IMR-90 (cell line): ENCODE results near the gene RASD2. TPM values are rescaled to one million over a fixed set of nuclear protein-coding genes. Genes with fewer than 3 reads are reported as not detected.
A peak's percentile ranks its signal among the peaks of the same experiment; 100 is the strongest.

ENCODE experiments used
- ATAC-seq: fragments of 200-7000 bp; cut with Tn5 transposase; 2 replicates; pipeline ENCODE4 v1.9.1; 2020; ENCODE audit warnings: low read depth, mild to moderate bottlenecking, moderate library complexity
- BruUV-seq: library from RNA; stranded (reverse); fragments of 400-500 nt; replicated peaks from 2 replicates; lab custom pipeline; 2021; lab: Mats Ljungman, UMichigan
- CTCF ChIA-PET: fragments of 300-600 bp; formaldehyde crosslinking; extraction: SDS; loops from one replicate; lab custom pipeline; 2021; ENCODE audit warnings: antibody characterized with exemption; lab: Yijun Ruan, JAX
- POLR2A ChIA-PET: fragments of 300-600 bp; sonication (Branson Sonifier 250); formaldehyde crosslinking; loops from one replicate; lab custom pipeline; 2022; ENCODE audit warnings: antibody characterized with exemption; ENCODE audit not compliant: unreplicated experiment; lab: Charles Lee
- DNase-seq: peaks from one replicate; pipeline ENCODE4 v3.0.0; 2013
- H2AFZ ChIP-seq: replicated peaks from 2 replicates; pipeline ENCODE3; 2013; ENCODE audit warnings: low read length, mild to moderate bottlenecking; ENCODE audit not compliant: poor library complexity
- H2AK5ac ChIP-seq: 2 replicates; pipeline ENCODE4 v1.6.1; 2013; ENCODE audit warnings: low read depth, low read length, inconsistent platforms
- H2AK9ac ChIP-seq: replicated peaks from 2 replicates; pipeline ENCODE3; 2013; ENCODE audit warnings: mild to moderate bottlenecking, low read depth, low read length, moderate library complexity; ENCODE audit not compliant: poor library complexity
- H2BK120ac ChIP-seq: 2 replicates; pipeline ENCODE4 v1.6.1; 2013; ENCODE audit warnings: low read depth, low read length, inconsistent platforms
- H2BK15ac ChIP-seq: 3 replicates; pipeline ENCODE4 v1.6.1; 2013; ENCODE audit warnings: low read depth, low read length, inconsistent platforms
- H2BK20ac ChIP-seq: 2 replicates; pipeline ENCODE4 v1.6.1; 2013; ENCODE audit warnings: low read depth, mild to moderate bottlenecking, inconsistent platforms, low read length, moderate library complexity
- H2BK5ac ChIP-seq: 2 replicates; pipeline ENCODE4 v1.6.1; 2013; ENCODE audit warnings: mild to moderate bottlenecking, low read depth, low read length, inconsistent platforms; ENCODE audit not compliant: poor library complexity, severe bottlenecking
- H3K14ac ChIP-seq: replicated peaks from 2 replicates; pipeline ENCODE4 v1.6.1; 2013; ENCODE audit warnings: low read depth, low read length, inconsistent platforms
- H3K18ac ChIP-seq: 2 replicates; pipeline ENCODE4 v1.6.1; 2013; ENCODE audit warnings: low read depth, low read length, control low read depth
- H3K23ac ChIP-seq: 2 replicates; pipeline ENCODE4 v1.6.1; 2013; ENCODE audit warnings: low read depth, low read length, inconsistent platforms
- H3K27ac ChIP-seq: 2 replicates; pipeline ENCODE4 v1.5.1; 2013; ENCODE audit warnings: mild to moderate bottlenecking, control low read depth, low read length; ENCODE audit not compliant: insufficient read depth
- H3K27me3 ChIP-seq: 2 replicates; pipeline ENCODE4 v1.6.1; 2013; ENCODE audit warnings: low read length; ENCODE audit not compliant: control insufficient read depth, insufficient read depth
- H3K36me3 ChIP-seq: 2 replicates; pipeline ENCODE4 v1.6.1; 2013; ENCODE audit warnings: low read length, mixed read lengths; ENCODE audit not compliant: control insufficient read depth, insufficient read depth
- H3K4ac ChIP-seq: 2 replicates; pipeline ENCODE4 v1.6.1; 2013; ENCODE audit warnings: low read depth, low read length, inconsistent platforms
- H3K4me1 ChIP-seq: 2 replicates; pipeline ENCODE4 v1.6.1; 2013; ENCODE audit warnings: low read length, mixed read lengths; ENCODE audit not compliant: control insufficient read depth, insufficient read depth
- H3K4me2 ChIP-seq: 2 replicates; pipeline ENCODE4 v1.6.1; 2013; ENCODE audit warnings: low read depth, mild to moderate bottlenecking, control low read depth, low read length, moderate library complexity
- H3K4me3 ChIP-seq: 2 replicates; pipeline ENCODE4 v1.5.1; 2013; ENCODE audit warnings: low read depth, mild to moderate bottlenecking, control low read depth, low read length, moderate library complexity; ENCODE audit not compliant: insufficient read depth
- H3K56ac ChIP-seq: 2 replicates; pipeline ENCODE4 v1.6.1; 2013; ENCODE audit warnings: low read length, inconsistent platforms; ENCODE audit not compliant: insufficient read depth; ENCODE audit errors: extremely low read depth
- H3K79me1 ChIP-seq, 2 experiments: 2 replicates each; pipeline ENCODE4 v1.6.1; 2013; ENCODE audit warnings: low read length in 2 of 2, inconsistent platforms in 1 of 2, low read depth in 1 of 2
- H3K9ac ChIP-seq: 2 replicates; pipeline ENCODE4 v1.6.1; 2013; ENCODE audit warnings: low read depth, low read length, control low read depth
- H3K9me1 ChIP-seq: 2 replicates; pipeline ENCODE4 v1.6.1; 2013; ENCODE audit warnings: low read length, inconsistent platforms; ENCODE audit not compliant: insufficient read depth
- H3K9me3 ChIP-seq: 2 replicates; pipeline ENCODE4 v1.6.1; 2013; ENCODE audit warnings: low read length; ENCODE audit not compliant: control insufficient read depth, insufficient read depth
- H4K20me1 ChIP-seq: 2 replicates; pipeline ENCODE4 v1.6.1; 2013; ENCODE audit warnings: low read length, inconsistent platforms; ENCODE audit not compliant: insufficient read depth
- H4K5ac ChIP-seq: 2 replicates; pipeline ENCODE4 v1.6.1; 2013; ENCODE audit warnings: mild to moderate bottlenecking, low read depth, low read length, control low read depth
- H4K8ac ChIP-seq, 2 experiments: 2 replicates each; pipeline ENCODE4 v1.6.1; 2013; ENCODE audit warnings: low read depth in 2 of 2, low read length in 2 of 2, control low read depth in 1 of 2, inconsistent platforms in 1 of 2
- H4K91ac ChIP-seq: 2 replicates; pipeline ENCODE4 v1.6.1; 2013; ENCODE audit warnings: low read depth, low read length, inconsistent platforms; ENCODE audit not compliant: insufficient read depth
- BHLHE40 ChIP-seq: fragments of 150-350 bp; IDR thresholded peaks from 2 replicates; pipeline ENCODE4 v1.6.1; 2016; ENCODE audit warnings: mild to moderate bottlenecking, low read depth, low read length
- CEBPB ChIP-seq: IDR thresholded peaks from 2 replicates; pipeline ENCODE4 v1.6.1; 2012; ENCODE audit warnings: low read depth, low read length, improper control_type of control experiment
- CHD1 ChIP-seq: IDR thresholded peaks from 2 replicates; pipeline ENCODE4 v1.6.1; 2012; ENCODE audit warnings: low read depth, low read length, improper control_type of control experiment
- FOS ChIP-seq: fragments of 150-350 bp; IDR thresholded peaks from 2 replicates; pipeline ENCODE4 v1.6.1; 2016; ENCODE audit warnings: low read depth, low read length
- MAFK ChIP-seq: IDR thresholded peaks from 2 replicates; pipeline ENCODE4 v1.6.1; 2012; ENCODE audit warnings: low read depth, low read length, improper control_type of control experiment
- MAZ ChIP-seq: IDR thresholded peaks from 2 replicates; pipeline ENCODE4 v1.6.1; 2012; ENCODE audit warnings: low read depth, mild to moderate bottlenecking, low read length, improper control_type of control experiment, moderate library complexity, borderline replicate concordance
- MXI1 ChIP-seq: IDR thresholded peaks from 2 replicates; pipeline ENCODE4 v1.6.1; 2012; ENCODE audit warnings: low read depth, mild to moderate bottlenecking, low read length, moderate library complexity, borderline replicate concordance
- NFE2L2 ChIP-seq: fragments of 150-350 bp; IDR thresholded peaks from 2 replicates; pipeline ENCODE4 v1.6.1; 2016; ENCODE audit warnings: low read depth, mild to moderate bottlenecking, low read length
- POLR2A ChIP-seq: IDR thresholded peaks from 2 replicates; pipeline ENCODE4 v1.6.1; 2012; ENCODE audit warnings: mild to moderate bottlenecking, low read depth, low read length
- RAD21 ChIP-seq: IDR thresholded peaks from 2 replicates; pipeline ENCODE4 v1.6.1; 2012; ENCODE audit warnings: low read length, improper control_type of control experiment
- RCOR1 ChIP-seq: IDR thresholded peaks from 2 replicates; pipeline ENCODE4 v1.6.1; 2012; ENCODE audit warnings: mild to moderate bottlenecking, low read length, improper control_type of control experiment; ENCODE audit not compliant: insufficient replicate concordance
- RFX5 ChIP-seq: IDR thresholded peaks from 2 replicates; pipeline ENCODE4 v1.8.0; 2012; ENCODE audit warnings: low read depth, mild to moderate bottlenecking, low read length, moderate library complexity
- SMC3 ChIP-seq: fragments of 150-350 bp; IDR thresholded peaks from 2 replicates; pipeline ENCODE4 v1.6.1; 2016; ENCODE audit warnings: low read depth, mild to moderate bottlenecking, antibody characterized with exemption, low read length, moderate library complexity
- WGBS, 2 experiments: methylation state at CpG; one replicate each; pipeline versions ENCODE4 v1.1.5 to v1.1.7; 2013; ENCODE audit warnings: missing lambda C conversion rate in 2 of 2; ENCODE audit not compliant: insufficient read length in 1 of 2; ENCODE audit errors: extremely low coverage in 2 of 2; 5-methylcytosine and 5-hydroxymethylcytosine counted together
- dilution Hi-C: fragments of 300-500 bp; cut with HindIII; formaldehyde crosslinking; loops from one replicate; pipeline ENCODE4 v1.14.3; 2018; ENCODE audit warnings: low sequenced_read_pairs; ENCODE audit not compliant: unreplicated experiment
- in situ Hi-C: fragments of 300-500 bp; cut with MboI; formaldehyde crosslinking; loops from 3 replicates; pipeline ENCODE4 v1.14.3; 2019; ENCODE audit warnings: low sequenced_read_pairs, inconsistent platforms, mixed read lengths
- intact Hi-C: fragments of 100-400 bp; cut with micrococcal nuclease; formaldehyde crosslinking; loops from 2 replicates; pipeline ENCODE4 v1.10.0; 2022
- polyA plus RNA-seq, 3 experiments: library from polyadenylated mRNA; depleted of rRNA; stranded (reverse); fragments of >200 nt; gene quantifications; 2 replicates each; pipeline ENCODE4 v1.2.3, GENCODE V29; 2012; ENCODE audit warnings: low replicate concordance in 1 of 3
- total RNA-seq: library from RNA; depleted of rRNA; stranded (reverse); fragments of >200 nt; gene quantifications from 2 replicates; pipeline ENCODE4 v1.2.3, GENCODE V29; 2012
- TF ChIP-seq, protein P1 (sequence below): fragments of 150-350 bp; IDR thresholded peaks from 2 replicates; pipeline ENCODE4 v1.6.1; 2016; ENCODE audit warnings: low read depth, mild to moderate bottlenecking, low read length, moderate library complexity, borderline replicate concordance
- TF ChIP-seq, protein P2 (sequence below): conservative IDR thresholded peaks from 2 replicates; pipeline ENCODE4 v1.5.1; 2012; ENCODE audit warnings: mild to moderate bottlenecking, low read depth, low read length, improper control_type of control experiment
- TF ChIP-seq, protein P3 (sequence below): fragments of 150-350 bp; IDR thresholded peaks from 2 replicates; pipeline ENCODE4 v1.6.1; 2017; ENCODE audit warnings: mild to moderate bottlenecking, antibody characterized with exemption, low read length, low read depth

RASD2 gene
- total and polyA plus RNA-seq, 2 of the 4 experiments (the other 2 are of a cell fraction), result under 0.01 to 0.32 TPM

DNA sequence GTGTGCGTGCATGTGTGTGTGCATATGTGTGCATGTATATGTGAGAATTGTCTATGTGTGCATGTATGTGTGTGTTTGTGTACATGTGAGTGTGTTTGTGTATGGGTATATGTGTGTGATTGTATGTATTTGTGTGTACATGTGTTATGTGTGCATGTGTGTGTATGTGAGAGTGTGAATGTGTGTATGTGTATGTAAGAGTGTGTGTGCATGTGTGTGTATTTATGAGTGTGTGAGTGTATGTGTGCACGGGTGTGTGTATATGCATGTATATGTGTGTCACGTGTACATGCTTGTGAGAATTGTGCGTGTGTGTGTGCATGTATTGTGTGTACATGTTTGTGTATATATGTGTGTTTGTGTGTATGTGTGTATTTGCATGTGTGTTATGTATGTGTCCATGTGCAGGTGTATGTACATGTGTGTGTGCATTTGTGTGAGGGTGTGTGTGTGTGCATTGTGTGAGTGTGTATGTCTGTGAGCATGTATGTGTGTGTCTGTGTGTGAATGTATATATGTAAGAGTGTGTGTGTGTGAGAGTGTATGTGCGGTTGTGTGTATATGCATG lies 60.5 kb downstream of the RASD2 start:
- Histone ChIP-seq H2BK15ac (no peak overlapping the region), H3K4me1 (0 out of 2 replicates have a peak, but pooled peaks cover 1% of the 10 kb centered on the region), H3K9ac (no peak overlapping the region), H3K56ac (no peak overlapping the region), H3K79me1 (no peaks in the 10 kb centered on the region), H2BK20ac (no peak overlapping the region), H2BK120ac (no peak overlapping the region), H3K9me3 (no peaks in the 10 kb centered on the region), H2AK9ac (no peak overlapping the region), H3K4ac (no peak overlapping the region), H3K23ac (no peak overlapping the region), H3K14ac (no peak overlapping the region; the same call in 1 of the 2 replicates), H3K27me3 (peaks cover 24% of the 10 kb centered on the region), H3K4me2 (no peak overlapping the region), H3K27ac (no peak overlapping the region), H4K20me1 (no peaks in the 10 kb centered on the region), H4K5ac (no peak overlapping the region), H3K18ac (no peak overlapping the region), H2AK5ac (no peak overlapping the region), H4K8ac (no peak overlapping the region), H3K9me1 (no peaks in the 10 kb centered on the region; the same call in 1 of the 2 replicates), H3K36me3 (no peaks in the 10 kb centered on the region), H2BK5ac (peak overlapping the region; percentile 57), H3K4me3 (no peak overlapping the region), H2AFZ (no peak overlapping the region), H4K91ac (no peak overlapping the region)
- TF ChIP-seq MXI1 (no peak), RCOR1 (no peak), BHLHE40 (no peak), MAZ (no peak), FOS (no peak), CHD1 (no peak), POLR2A (no peak), MAFK (no peak), NFE2L2 (no peak), RAD21 (no peak), SMC3 (no peak), RFX5 (no peak), CEBPB (no peak)
- TF ChIP-seq, protein P1, sequence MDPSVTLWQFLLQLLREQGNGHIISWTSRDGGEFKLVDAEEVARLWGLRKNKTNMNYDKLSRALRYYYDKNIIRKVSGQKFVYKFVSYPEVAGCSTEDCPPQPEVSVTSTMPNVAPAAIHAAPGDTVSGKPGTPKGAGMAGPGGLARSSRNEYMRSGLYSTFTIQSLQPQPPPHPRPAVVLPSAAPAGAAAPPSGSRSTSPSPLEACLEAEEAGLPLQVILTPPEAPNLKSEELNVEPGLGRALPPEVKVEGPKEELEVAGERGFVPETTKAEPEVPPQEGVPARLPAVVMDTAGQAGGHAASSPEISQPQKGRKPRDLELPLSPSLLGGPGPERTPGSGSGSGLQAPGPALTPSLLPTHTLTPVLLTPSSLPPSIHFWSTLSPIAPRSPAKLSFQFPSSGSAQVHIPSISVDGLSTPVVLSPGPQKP, result no peak
- TF ChIP-seq, protein P2, sequence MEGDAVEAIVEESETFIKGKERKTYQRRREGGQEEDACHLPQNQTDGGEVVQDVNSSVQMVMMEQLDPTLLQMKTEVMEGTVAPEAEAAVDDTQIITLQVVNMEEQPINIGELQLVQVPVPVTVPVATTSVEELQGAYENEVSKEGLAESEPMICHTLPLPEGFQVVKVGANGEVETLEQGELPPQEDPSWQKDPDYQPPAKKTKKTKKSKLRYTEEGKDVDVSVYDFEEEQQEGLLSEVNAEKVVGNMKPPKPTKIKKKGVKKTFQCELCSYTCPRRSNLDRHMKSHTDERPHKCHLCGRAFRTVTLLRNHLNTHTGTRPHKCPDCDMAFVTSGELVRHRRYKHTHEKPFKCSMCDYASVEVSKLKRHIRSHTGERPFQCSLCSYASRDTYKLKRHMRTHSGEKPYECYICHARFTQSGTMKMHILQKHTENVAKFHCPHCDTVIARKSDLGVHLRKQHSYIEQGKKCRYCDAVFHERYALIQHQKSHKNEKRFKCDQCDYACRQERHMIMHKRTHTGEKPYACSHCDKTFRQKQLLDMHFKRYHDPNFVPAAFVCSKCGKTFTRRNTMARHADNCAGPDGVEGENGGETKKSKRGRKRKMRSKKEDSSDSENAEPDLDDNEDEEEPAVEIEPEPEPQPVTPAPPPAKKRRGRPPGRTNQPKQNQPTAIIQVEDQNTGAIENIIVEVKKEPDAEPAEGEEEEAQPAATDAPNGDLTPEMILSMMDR, result no peak
- TF ChIP-seq, protein P3, sequence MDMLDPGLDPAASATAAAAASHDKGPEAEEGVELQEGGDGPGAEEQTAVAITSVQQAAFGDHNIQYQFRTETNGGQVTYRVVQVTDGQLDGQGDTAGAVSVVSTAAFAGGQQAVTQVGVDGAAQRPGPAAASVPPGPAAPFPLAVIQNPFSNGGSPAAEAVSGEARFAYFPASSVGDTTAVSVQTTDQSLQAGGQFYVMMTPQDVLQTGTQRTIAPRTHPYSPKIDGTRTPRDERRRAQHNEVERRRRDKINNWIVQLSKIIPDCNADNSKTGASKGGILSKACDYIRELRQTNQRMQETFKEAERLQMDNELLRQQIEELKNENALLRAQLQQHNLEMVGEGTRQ, result no peak
- no TSS peak for BruUV-seq
- DNase-seq (no peak), ATAC-seq (no peak)
- CTCF ChIA-PET, result no interaction called here
- dilution Hi-C loops, result no loop called here
- intact Hi-C loops, result no loop called here
- in situ Hi-C loops, result no loop called here
- WGBS, 2 experiments, result 94% methylated on average over 5 of the region's 5 CpGs; no CpG with 5 or more reads in 1 of the 2 experiments
- POLR2A ChIA-PET, result no interaction called here
